Endothelial cell of umbilical vein (primary cell): ENCODE results near the gene AJAP1. TPM values are rescaled to one million over a fixed set of nuclear protein-coding genes. Genes with fewer than 3 reads are reported as not detected.

Source experiments
- BruUV-seq: library from RNA; stranded (reverse); fragments of 400-500 nt; replicated peaks from 2 replicates; lab custom pipeline; 2021; lab: Mats Ljungman, UMichigan
- CTCF ChIA-PET: fragments of 300-600, 350-600 bp; sonication (Branson Sonifier 250); formaldehyde crosslinking; loops from one replicate; lab custom pipeline; 2021; ENCODE audit warnings: antibody characterized with exemption, inconsistent platforms; lab: Charles Lee
- POLR2A ChIA-PET: fragments of 300-600, 350-600 bp; sonication (Branson Sonifier 250); formaldehyde crosslinking; loops from one replicate; lab custom pipeline; 2021; ENCODE audit warnings: antibody characterized with exemption, inconsistent platforms; lab: Charles Lee
- DNase-seq: peaks from one replicate; pipeline ENCODE4 v3.0.0-alpha.2; 2011; ENCODE audit warnings: low read depth, low spot score
- FAIRE-seq: peaks from 2 replicates; lab custom pipeline; 2011; peaks lifted over from hg19 to GRCh38; lab: Jason Lieb, UNC
- H2AFZ ChIP-seq: 2 replicates; pipeline ENCODE4 v1.6.0; 2012; ENCODE audit warnings: low read depth, low read length, control low read depth, inconsistent platforms
- H3K27ac ChIP-seq: 2 replicates; pipeline ENCODE4 v1.5.1; 2011; ENCODE audit warnings: low read depth, mild to moderate bottlenecking, control low read depth, low read length, moderate library complexity; ENCODE audit not compliant: insufficient read depth
- H3K27me3 ChIP-seq, 2 experiments: 2 replicates each; pipeline versions ENCODE4 v1.6.0 to v1.6.1; 2011; ENCODE audit warnings: low read length in 2 of 2, mixed read lengths in 1 of 2; ENCODE audit not compliant: control insufficient read depth in 2 of 2, insufficient read depth in 2 of 2
- H3K36me3 ChIP-seq, 2 experiments: 2 replicates in 1 of 2; 3 replicates in 1 of 2; pipeline ENCODE4 v1.5.1; 2011; ENCODE audit warnings: low read length in 2 of 2, mild to moderate bottlenecking in 1 of 2, moderate library complexity in 1 of 2; ENCODE audit not compliant: control insufficient read depth in 2 of 2, insufficient read depth in 2 of 2; ENCODE audit errors: extremely low read depth in 1 of 2
- H3K4me1 ChIP-seq: 3 replicates; pipeline ENCODE4 v1.5.1; 2011; ENCODE audit warnings: mild to moderate bottlenecking, low read length; ENCODE audit not compliant: control insufficient read depth, insufficient read depth; ENCODE audit errors: extremely low read depth
- H3K4me2 ChIP-seq: 2 replicates; pipeline ENCODE4 v1.6.1; 2011; ENCODE audit warnings: low read length, control low read depth, mixed read lengths; ENCODE audit not compliant: insufficient read depth
- H3K4me3 ChIP-seq, 3 experiments: fragments of 200-600 bp in 1 of 3; sonication (generic), shearing (Covaris generic) in 1 of 3; replicated peaks in 1 of 3; 2 replicates each; pipeline ENCODE4 v1.5.1; 2011 to 2016; ENCODE audit warnings: control low read depth in 3 of 3, low read length in 3 of 3, mild to moderate bottlenecking in 2 of 3, inconsistent platforms in 1 of 3, low read depth in 1 of 3, moderate library complexity in 1 of 3; ENCODE audit not compliant: insufficient read depth in 1 of 3
- H3K79me2 ChIP-seq: 2 replicates; pipeline ENCODE4 v1.6.0; 2012; ENCODE audit warnings: low read length, inconsistent platforms; ENCODE audit not compliant: control insufficient read depth, insufficient read depth
- H3K9ac ChIP-seq: replicated peaks from 2 replicates; pipeline ENCODE3; 2011; ENCODE audit warnings: low read length, control low read depth; ENCODE audit not compliant: insufficient read depth; ENCODE audit errors: extremely low read depth
- H3K9me1 ChIP-seq: replicated peaks from 3 replicates; pipeline ENCODE4 v1.6.0; 2011; ENCODE audit warnings: mild to moderate bottlenecking, low read length; ENCODE audit not compliant: control insufficient read depth, insufficient read depth; ENCODE audit errors: extremely low read depth
- H3K9me3 ChIP-seq: replicated peaks from 2 replicates; pipeline ENCODE4 v1.5.1; 2012; ENCODE audit warnings: low read length, inconsistent platforms; ENCODE audit not compliant: control insufficient read depth, insufficient read depth
- H4K20me1 ChIP-seq: replicated peaks from 2 replicates; pipeline ENCODE3; 2011; ENCODE audit warnings: mild to moderate bottlenecking, low read length; ENCODE audit not compliant: control insufficient read depth, insufficient read depth; ENCODE audit errors: extremely low read depth
- CTCF ChIP-seq, 2 donors: IDR thresholded peaks; 1 replicate in 1 of 2; 2 replicates in 1 of 2; pipeline ENCODE4 v1.5.1; 2011; ENCODE audit warnings: low read length in 2 of 2, mild to moderate bottlenecking in 2 of 2, moderate library complexity in 2 of 2, control low read depth in 1 of 2, inconsistent platforms in 1 of 2, low read depth in 1 of 2; ENCODE audit not compliant: insufficient read depth in 1 of 2; ENCODE audit errors: extremely low read depth in 1 of 2
- EZH2 ChIP-seq: IDR thresholded peaks from 2 replicates; pipeline ENCODE4 v1.6.1; 2012; ENCODE audit warnings: borderline replicate concordance, low read depth, mild to moderate bottlenecking, moderate library complexity, low read length, inconsistent platforms; ENCODE audit not compliant: severe bottlenecking
- FOS ChIP-seq: IDR thresholded peaks from 2 replicates; pipeline ENCODE4 v1.6.1; 2011; ENCODE audit warnings: mild to moderate bottlenecking, low read length, moderate library complexity, borderline replicate concordance; ENCODE audit not compliant: insufficient read depth
- GATA2 ChIP-seq: IDR thresholded peaks from 2 replicates; pipeline ENCODE4 v1.7.0; 2011; ENCODE audit warnings: low read depth, mild to moderate bottlenecking, moderate library complexity, mixed read lengths, low read length; ENCODE audit not compliant: insufficient read length, insufficient read depth
- JUN ChIP-seq: IDR thresholded peaks from 2 replicates; pipeline ENCODE4 v1.6.1; 2011; ENCODE audit warnings: borderline replicate concordance, low read depth; ENCODE audit not compliant: insufficient read length, insufficient read depth
- MAX ChIP-seq: IDR thresholded peaks from 2 replicates; pipeline ENCODE4 v1.6.1; 2011; ENCODE audit not compliant: insufficient read depth, insufficient read length
- MYC ChIP-seq: IDR thresholded peaks from one replicate; pipeline ENCODE4 v1.6.1; 2011; ENCODE audit warnings: mild to moderate bottlenecking, low read depth, low read length
- POLR2A ChIP-seq: IDR thresholded peaks from 2 replicates; pipeline ENCODE4 v1.6.1; 2012; ENCODE audit warnings: low read depth, mild to moderate bottlenecking, control low read depth, low read length
- POLR2AphosphoS5 ChIP-seq: IDR thresholded peaks from 2 replicates; pipeline ENCODE4 v1.6.1; 2012; ENCODE audit warnings: low read depth, mild to moderate bottlenecking, control low read depth, low read length, moderate library complexity; ENCODE audit not compliant: insufficient read depth
- dilution Hi-C: fragments of 300-500 bp; cut with MboI; formaldehyde crosslinking; loops from one replicate; pipeline ENCODE4 v1.15.0; 2019; ENCODE audit warnings: low sequenced_read_pairs; ENCODE audit not compliant: extremely low pct_ligation_motif_present
- intact Hi-C: fragments of 100-400 bp; cut with micrococcal nuclease; formaldehyde crosslinking; loops from one replicate; pipeline ENCODE4 v1.10.0; 2022
- polyA plus RNA-seq, 4 experiments: library from polyadenylated mRNA; depleted of rRNA in 3 of 4; stranded (reverse) in 3 of 4; unstranded in 1 of 4; fragments of >200 nt; gene quantifications; 2 replicates each; pipeline versions ENCODE4 v1.2.1 to v1.2.3, GENCODE V29; 2011 to 2012; ENCODE audit warnings: missing spikeins in 1 of 4
- total RNA-seq: library from RNA; stranded (reverse); gene quantifications from 2 replicates; pipeline ENCODE4 v1.2.3, GENCODE V29; 2021

Gene AJAP1
- total and polyA plus RNA-seq, 2 donors (not counting 3 experiments of a cell fraction or from before 2014, with no cell fraction given): not detected

GRCh38 chr1:4761324-4761723, 106.9 kb downstream of the AJAP1 start:
- no peak for TF ChIP-seq CTCF (IDR thresholded peaks at IDR 0.05; ENCODE audit: extremely low read depth in 1 of 2, insufficient read depth in 1 of 2, low read depth in 1 of 2, low read length in 2 of 2)
- TF ChIP-seq FOS: no peak
- TF ChIP-seq POLR2A: no peak
- TF ChIP-seq JUN: no peak
- no peak for TF ChIP-seq POLR2AphosphoS5
- no peak for TF ChIP-seq MYC
- TF ChIP-seq MAX: no peak
- no peak for TF ChIP-seq EZH2
- no peak for TF ChIP-seq GATA2
- no peak overlapping the region for H3K4me3 ChIP-seq
- DNase-seq (no peak), FAIRE-seq (no peak)
- no peaks in the 10 kb centered on the region for H4K20me1 ChIP-seq
- no peaks in the 10 kb centered on the region for H3K36me3 ChIP-seq
- H3K4me1 ChIP-seq: no peaks in the 10 kb centered on the region
- no peak overlapping the region for H2AFZ ChIP-seq
- H3K9ac ChIP-seq: no peak overlapping the region
- BruUV-seq: no TSS peak
- H3K27ac ChIP-seq: no peak overlapping the region
- no peaks in the 10 kb centered on the region for H3K9me1 ChIP-seq
- H3K4me2 ChIP-seq: no peak overlapping the region
- intact Hi-C loops (no loop called here), dilution Hi-C loops (no loop called here)
- POLR2A ChIA-PET: no interaction called here
- H3K27me3 ChIP-seq: no peaks in the 10 kb centered on the region
- H3K79me2 ChIP-seq: no peaks in the 10 kb centered on the region
- CTCF ChIA-PET: no interaction called here
- H3K9me3 ChIP-seq: peaks cover 7% of the 10 kb centered on the region
